WTC11 (cell line): Measurements from ENCODE around the gene OSGEP. TPM values are rescaled to one million over a fixed set of nuclear protein-coding genes. Genes with fewer than 3 reads are reported as not detected.

Experiments used
- ATAC-seq: fragments of 200-7000 bp; cut with Tn5 transposase; 2 replicates; pipeline ENCODE4 v1.10.0; 2021; ENCODE audit warnings: mild to moderate bottlenecking, moderate library complexity
- CTCF ChIA-PET: fragments of 300-600 bp; sonication (Branson Sonifier 250); formaldehyde crosslinking; loops from one replicate; lab custom pipeline; 2021; ENCODE audit warnings: antibody characterized with exemption; lab: Charles Lee
- POLR2A ChIA-PET: fragments of 350-600 bp; sonication (Branson Sonifier 250); formaldehyde crosslinking; loops from one replicate; lab custom pipeline; 2021; ENCODE audit warnings: antibody characterized with exemption; lab: Charles Lee
- DNase-seq: peaks from one replicate; pipeline ENCODE4 v3.0.0; 2021; ENCODE audit warnings: low spot score
- H3K27ac Mint-ChIP-seq: 2 replicates; pipeline ENCODE4 v1.8.0; 2021; ENCODE audit warnings: mixed read lengths
- H3K27me3 Mint-ChIP-seq: 2 replicates; pipeline ENCODE4 v1.8.0; 2021; ENCODE audit warnings: low read depth, mild to moderate bottlenecking, moderate library complexity, mixed read lengths
- H3K36me3 Mint-ChIP-seq: 2 replicates; pipeline ENCODE4 v1.8.0; 2021; ENCODE audit warnings: mixed read lengths
- H3K4me1 Mint-ChIP-seq: 2 replicates; pipeline ENCODE4 v1.8.0; 2022; ENCODE audit warnings: mixed read lengths
- H3K4me3 Mint-ChIP-seq: 2 replicates; pipeline ENCODE4 v1.8.0; 2021; ENCODE audit warnings: mild to moderate bottlenecking, moderate library complexity, mixed read lengths
- H3K9me3 Mint-ChIP-seq: 2 replicates; pipeline ENCODE4 v1.8.0; 2021; ENCODE audit warnings: mixed read lengths
- GABPB1 ChIP-seq: sonication (generic); formaldehyde crosslinking; IDR thresholded peaks from 2 replicates; pipeline ENCODE4 v1.8.1; 2023; ENCODE audit warnings: mild to moderate bottlenecking, missing genetic modification reagents
- TP53 ChIP-seq: sonication (generic); formaldehyde crosslinking; IDR thresholded peaks from 2 replicates; pipeline ENCODE4 v1.8.1; 2023; ENCODE audit warnings: mild to moderate bottlenecking, missing genetic modification reagents
- ZNF219 ChIP-seq: sonication (generic); formaldehyde crosslinking; IDR thresholded peaks from 2 replicates; pipeline ENCODE4 v1.8.0; 2023; ENCODE audit warnings: missing genetic modification reagents, mild to moderate bottlenecking, borderline replicate concordance
- ZNF232 ChIP-seq: sonication (generic); formaldehyde crosslinking; IDR thresholded peaks from 2 replicates; pipeline ENCODE4 v1.8.0; 2022; ENCODE audit warnings: mild to moderate bottlenecking, missing genetic modification reagents
- total RNA-seq: library from RNA; stranded (reverse); gene quantifications from 3 replicates; pipeline ENCODE4 v1.2.3, GENCODE V29; 2021
- TF ChIP-seq, protein P1 (sequence below): sonication (generic); formaldehyde crosslinking; IDR thresholded peaks from 2 replicates; pipeline ENCODE4 v1.8.0; 2023; ENCODE audit warnings: missing genetic modification reagents
- TF ChIP-seq, protein P2 (sequence below): sonication (generic); formaldehyde crosslinking; IDR thresholded peaks from 2 replicates; pipeline ENCODE4 v1.8.0; 2022; ENCODE audit warnings: mild to moderate bottlenecking, missing genetic modification reagents
- TF ChIP-seq, protein P3 (sequence below): fragments of 250-450 bp; sonication (Bioruptor Pico); IDR thresholded peaks from 2 replicates; pipeline ENCODE4 v1.9.0; 2021; ENCODE audit warnings: mild to moderate bottlenecking, borderline replicate concordance
- TF ChIP-seq, protein P4 (sequence below): sonication (generic); formaldehyde crosslinking; conservative IDR thresholded peaks from 2 replicates; pipeline ENCODE4 v1.8.1; 2022; ENCODE audit warnings: mild to moderate bottlenecking, missing genetic modification reagents
- TF ChIP-seq, protein P5 (sequence below): sonication (generic); formaldehyde crosslinking; IDR thresholded peaks from 2 replicates; pipeline ENCODE4 v1.8.0; 2023; ENCODE audit warnings: mild to moderate bottlenecking, missing genetic modification reagents
- TF ChIP-seq, protein P6 (sequence below): sonication (generic); formaldehyde crosslinking; IDR thresholded peaks from 2 replicates; pipeline ENCODE4 v1.8.1; 2022; ENCODE audit warnings: missing genetic modification reagents, borderline replicate concordance
- TF ChIP-seq, protein P7 (sequence below): fragments of 250-450 bp; sonication (Bioruptor Pico); IDR thresholded peaks from 2 replicates; pipeline ENCODE4 v1.9.0; 2021; ENCODE audit warnings: moderate library complexity, mild to moderate bottlenecking, inconsistent platforms, borderline replicate concordance

OSGEP gene
- total RNA-seq, 1 experiment from 2014 or later, result 40.0 TPM

DNA sequence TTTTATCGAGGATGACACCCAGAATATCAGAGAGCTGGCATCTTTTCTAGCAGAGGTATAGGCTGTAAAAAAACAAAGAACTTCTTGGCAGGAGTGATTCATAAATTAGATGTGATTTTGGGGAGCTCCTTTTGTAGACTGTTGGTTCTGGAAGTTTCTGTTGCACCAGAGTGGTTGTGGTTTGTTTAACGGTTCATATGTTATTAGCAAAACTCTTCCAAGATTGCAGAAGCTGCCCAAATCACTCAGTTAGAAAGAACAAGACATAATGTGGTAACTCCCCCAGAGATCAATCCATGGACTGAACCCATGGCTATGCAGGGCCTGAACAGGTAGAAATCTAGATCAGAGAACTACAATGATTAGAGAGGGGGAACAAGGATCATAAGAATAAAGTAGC, 44.0 kb upstream of the OSGEP start:
- Mint-ChIP-seq H3K27ac (peak overlapping the region; percentile 98), H3K27me3 (no peaks in the 10 kb centered on the region), H3K4me3 (no peak overlapping the region), H3K9me3 (peaks cover 19% of the 10 kb centered on the region), H3K4me1 (peaks cover 40% of the 10 kb centered on the region), H3K36me3 (peaks cover 17% of the 10 kb centered on the region)
- TF ChIP-seq, protein P1, sequence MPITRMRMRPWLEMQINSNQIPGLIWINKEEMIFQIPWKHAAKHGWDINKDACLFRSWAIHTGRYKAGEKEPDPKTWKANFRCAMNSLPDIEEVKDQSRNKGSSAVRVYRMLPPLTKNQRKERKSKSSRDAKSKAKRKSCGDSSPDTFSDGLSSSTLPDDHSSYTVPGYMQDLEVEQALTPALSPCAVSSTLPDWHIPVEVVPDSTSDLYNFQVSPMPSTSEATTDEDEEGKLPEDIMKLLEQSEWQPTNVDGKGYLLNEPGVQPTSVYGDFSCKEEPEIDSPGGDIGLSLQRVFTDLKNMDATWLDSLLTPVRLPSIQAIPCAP (CRISPR knock-in tag), result no peak
- TF ChIP-seq GABPB1 (CRISPR knock-in tag), result no peak
- TF ChIP-seq, protein P2, sequence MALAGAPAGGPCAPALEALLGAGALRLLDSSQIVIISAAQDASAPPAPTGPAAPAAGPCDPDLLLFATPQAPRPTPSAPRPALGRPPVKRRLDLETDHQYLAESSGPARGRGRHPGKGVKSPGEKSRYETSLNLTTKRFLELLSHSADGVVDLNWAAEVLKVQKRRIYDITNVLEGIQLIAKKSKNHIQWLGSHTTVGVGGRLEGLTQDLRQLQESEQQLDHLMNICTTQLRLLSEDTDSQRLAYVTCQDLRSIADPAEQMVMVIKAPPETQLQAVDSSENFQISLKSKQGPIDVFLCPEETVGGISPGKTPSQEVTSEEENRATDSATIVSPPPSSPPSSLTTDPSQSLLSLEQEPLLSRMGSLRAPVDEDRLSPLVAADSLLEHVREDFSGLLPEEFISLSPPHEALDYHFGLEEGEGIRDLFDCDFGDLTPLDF (CRISPR knock-in tag), result no peak
- TF ChIP-seq ZNF219 (CRISPR knock-in tag), result no peak
- TF ChIP-seq, protein P3, sequence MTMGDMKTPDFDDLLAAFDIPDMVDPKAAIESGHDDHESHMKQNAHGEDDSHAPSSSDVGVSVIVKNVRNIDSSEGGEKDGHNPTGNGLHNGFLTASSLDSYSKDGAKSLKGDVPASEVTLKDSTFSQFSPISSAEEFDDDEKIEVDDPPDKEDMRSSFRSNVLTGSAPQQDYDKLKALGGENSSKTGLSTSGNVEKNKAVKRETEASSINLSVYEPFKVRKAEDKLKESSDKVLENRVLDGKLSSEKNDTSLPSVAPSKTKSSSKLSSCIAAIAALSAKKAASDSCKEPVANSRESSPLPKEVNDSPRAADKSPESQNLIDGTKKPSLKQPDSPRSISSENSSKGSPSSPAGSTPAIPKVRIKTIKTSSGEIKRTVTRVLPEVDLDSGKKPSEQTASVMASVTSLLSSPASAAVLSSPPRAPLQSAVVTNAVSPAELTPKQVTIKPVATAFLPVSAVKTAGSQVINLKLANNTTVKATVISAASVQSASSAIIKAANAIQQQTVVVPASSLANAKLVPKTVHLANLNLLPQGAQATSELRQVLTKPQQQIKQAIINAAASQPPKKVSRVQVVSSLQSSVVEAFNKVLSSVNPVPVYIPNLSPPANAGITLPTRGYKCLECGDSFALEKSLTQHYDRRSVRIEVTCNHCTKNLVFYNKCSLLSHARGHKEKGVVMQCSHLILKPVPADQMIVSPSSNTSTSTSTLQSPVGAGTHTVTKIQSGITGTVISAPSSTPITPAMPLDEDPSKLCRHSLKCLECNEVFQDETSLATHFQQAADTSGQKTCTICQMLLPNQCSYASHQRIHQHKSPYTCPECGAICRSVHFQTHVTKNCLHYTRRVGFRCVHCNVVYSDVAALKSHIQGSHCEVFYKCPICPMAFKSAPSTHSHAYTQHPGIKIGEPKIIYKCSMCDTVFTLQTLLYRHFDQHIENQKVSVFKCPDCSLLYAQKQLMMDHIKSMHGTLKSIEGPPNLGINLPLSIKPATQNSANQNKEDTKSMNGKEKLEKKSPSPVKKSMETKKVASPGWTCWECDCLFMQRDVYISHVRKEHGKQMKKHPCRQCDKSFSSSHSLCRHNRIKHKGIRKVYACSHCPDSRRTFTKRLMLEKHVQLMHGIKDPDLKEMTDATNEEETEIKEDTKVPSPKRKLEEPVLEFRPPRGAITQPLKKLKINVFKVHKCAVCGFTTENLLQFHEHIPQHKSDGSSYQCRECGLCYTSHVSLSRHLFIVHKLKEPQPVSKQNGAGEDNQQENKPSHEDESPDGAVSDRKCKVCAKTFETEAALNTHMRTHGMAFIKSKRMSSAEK (CRISPR knock-in tag), result no peak
- no peak for TF ChIP-seq TP53
- TF ChIP-seq ZNF232 (CRISPR knock-in tag), result no peak
- TF ChIP-seq, protein P4, sequence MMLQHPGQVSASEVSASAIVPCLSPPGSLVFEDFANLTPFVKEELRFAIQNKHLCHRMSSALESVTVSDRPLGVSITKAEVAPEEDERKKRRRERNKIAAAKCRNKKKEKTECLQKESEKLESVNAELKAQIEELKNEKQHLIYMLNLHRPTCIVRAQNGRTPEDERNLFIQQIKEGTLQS (CRISPR knock-in tag), result no peak
- TF ChIP-seq, protein P5, sequence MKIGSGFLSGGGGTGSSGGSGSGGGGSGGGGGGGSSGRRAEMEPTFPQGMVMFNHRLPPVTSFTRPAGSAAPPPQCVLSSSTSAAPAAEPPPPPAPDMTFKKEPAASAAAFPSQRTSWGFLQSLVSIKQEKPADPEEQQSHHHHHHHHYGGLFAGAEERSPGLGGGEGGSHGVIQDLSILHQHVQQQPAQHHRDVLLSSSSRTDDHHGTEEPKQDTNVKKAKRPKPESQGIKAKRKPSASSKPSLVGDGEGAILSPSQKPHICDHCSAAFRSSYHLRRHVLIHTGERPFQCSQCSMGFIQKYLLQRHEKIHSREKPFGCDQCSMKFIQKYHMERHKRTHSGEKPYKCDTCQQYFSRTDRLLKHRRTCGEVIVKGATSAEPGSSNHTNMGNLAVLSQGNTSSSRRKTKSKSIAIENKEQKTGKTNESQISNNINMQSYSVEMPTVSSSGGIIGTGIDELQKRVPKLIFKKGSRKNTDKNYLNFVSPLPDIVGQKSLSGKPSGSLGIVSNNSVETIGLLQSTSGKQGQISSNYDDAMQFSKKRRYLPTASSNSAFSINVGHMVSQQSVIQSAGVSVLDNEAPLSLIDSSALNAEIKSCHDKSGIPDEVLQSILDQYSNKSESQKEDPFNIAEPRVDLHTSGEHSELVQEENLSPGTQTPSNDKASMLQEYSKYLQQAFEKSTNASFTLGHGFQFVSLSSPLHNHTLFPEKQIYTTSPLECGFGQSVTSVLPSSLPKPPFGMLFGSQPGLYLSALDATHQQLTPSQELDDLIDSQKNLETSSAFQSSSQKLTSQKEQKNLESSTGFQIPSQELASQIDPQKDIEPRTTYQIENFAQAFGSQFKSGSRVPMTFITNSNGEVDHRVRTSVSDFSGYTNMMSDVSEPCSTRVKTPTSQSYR (CRISPR knock-in tag), result no peak
- POLR2A ChIA-PET, result no interaction called here
- CTCF ChIA-PET, result interaction anchor here (1.7 to 1.8 kb wide), 2 partner anchors 11 to 83 kb away, joined by 5 to 10 read pairs; no protein-coding TSS in a partner anchor
- ATAC-seq (no peak), DNase-seq (no peak)

DNA sequence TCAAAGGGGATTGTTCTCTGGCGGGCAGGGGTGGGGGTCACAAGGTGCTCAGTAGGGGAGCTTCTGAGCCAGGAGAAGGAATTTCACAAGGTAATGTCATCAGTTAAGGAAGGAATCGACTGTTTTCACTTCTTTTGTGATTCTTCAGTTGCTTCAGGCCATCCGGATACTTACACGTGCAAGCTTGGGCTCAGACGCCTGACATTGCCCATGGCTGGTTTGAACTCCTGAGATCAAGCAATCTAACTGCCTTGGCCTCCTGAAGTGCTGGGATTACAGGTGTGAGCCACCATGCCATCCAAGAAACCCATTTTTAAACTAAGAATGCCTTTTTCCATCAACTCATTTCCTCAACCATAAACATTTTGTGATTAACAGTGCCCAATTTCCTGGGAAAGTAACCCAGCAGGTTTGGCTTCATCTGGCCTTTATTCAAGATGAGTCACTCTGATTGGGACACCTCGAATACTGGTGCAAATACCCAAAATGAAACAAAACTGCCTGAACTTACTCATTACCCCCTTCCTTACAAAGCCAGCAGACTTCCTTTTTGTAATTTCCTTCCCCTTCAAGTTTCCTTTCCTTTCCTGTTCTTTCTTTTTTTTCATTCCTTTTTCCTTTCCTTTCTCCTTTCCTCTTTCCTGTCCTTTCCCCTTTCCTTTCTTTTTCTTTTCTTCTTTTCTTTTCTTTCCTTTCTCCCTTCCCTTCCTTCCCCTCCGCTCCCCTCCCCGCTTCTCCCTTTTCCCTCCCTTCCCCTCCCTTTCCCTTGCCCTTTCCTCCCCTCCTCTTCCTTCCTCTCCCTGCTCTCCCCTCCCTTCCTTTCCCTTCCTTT, 40.5 kb upstream of the OSGEP start:
- Mint-ChIP-seq H3K27me3 (no peaks in the 10 kb centered on the region), H3K27ac (peak overlapping the region; percentile 31), H3K36me3 (peaks cover 17% of the 10 kb centered on the region), H3K9me3 (peaks cover 20% of the 10 kb centered on the region), H3K4me3 (no peak overlapping the region), H3K4me1 (peaks cover 48% of the 10 kb centered on the region)
- CTCF ChIA-PET, result no interaction called here
- DNase-seq, result no peak
- TF ChIP-seq, protein P6, sequence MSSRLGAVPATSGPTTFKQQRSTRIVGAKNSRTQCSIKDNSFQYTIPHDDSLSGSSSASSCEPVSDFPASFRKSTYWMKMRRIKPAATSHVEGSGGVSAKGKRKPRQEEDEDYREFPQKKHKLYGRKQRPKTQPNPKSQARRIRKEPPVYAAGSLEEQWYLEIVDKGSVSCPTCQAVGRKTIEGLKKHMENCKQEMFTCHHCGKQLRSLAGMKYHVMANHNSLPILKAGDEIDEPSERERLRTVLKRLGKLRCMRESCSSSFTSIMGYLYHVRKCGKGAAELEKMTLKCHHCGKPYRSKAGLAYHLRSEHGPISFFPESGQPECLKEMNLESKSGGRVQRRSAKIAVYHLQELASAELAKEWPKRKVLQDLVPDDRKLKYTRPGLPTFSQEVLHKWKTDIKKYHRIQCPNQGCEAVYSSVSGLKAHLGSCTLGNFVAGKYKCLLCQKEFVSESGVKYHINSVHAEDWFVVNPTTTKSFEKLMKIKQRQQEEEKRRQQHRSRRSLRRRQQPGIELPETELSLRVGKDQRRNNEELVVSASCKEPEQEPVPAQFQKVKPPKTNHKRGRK (CRISPR knock-in tag), result peak; percentile 78; the same call in 1 of the 2 replicates
- TF ChIP-seq, protein P7, sequence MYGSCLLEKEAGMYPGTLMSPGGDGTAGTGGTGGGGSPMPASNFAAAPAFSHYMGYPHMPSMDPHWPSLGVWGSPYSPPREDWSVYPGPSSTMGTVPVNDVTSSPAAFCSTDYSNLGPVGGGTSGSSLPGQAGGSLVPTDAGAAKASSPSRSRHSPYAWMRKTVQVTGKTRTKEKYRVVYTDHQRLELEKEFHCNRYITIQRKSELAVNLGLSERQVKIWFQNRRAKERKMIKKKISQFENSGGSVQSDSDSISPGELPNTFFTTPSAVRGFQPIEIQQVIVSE, result no peak
- POLR2A ChIA-PET, result no interaction called here
- ATAC-seq, result no peak
